Osteoblast (primary cell): ENCODE measurements around the gene USP54. TPM values are rescaled to one million over a fixed set of nuclear protein-coding genes. Genes with fewer than 3 reads are reported as not detected.

ENCODE experiments used
- DNase-seq: peaks from one replicate; pipeline ENCODE4 v3.0.0; 2011; ENCODE audit warnings: low spot score, mixed read lengths; ENCODE audit not compliant: insufficient read length; ENCODE audit errors: missing footprints
- H2AFZ ChIP-seq: 2 replicates; pipeline ENCODE4 v1.6.0; 2011; ENCODE audit warnings: mild to moderate bottlenecking, low read length
- H3K27ac ChIP-seq: 2 replicates; pipeline ENCODE4 v1.5.1; 2011; ENCODE audit warnings: mild to moderate bottlenecking, low read depth, low read length, moderate library complexity
- H3K27me3 ChIP-seq: 2 replicates; pipeline ENCODE4 v1.6.0; 2012; ENCODE audit warnings: mild to moderate bottlenecking, control low read depth, inconsistent platforms, low read length, moderate library complexity; ENCODE audit not compliant: insufficient read depth
- H3K36me3 ChIP-seq: 2 replicates; pipeline ENCODE4 v1.5.1; 2011; ENCODE audit warnings: mild to moderate bottlenecking, low read length, control low read depth, moderate library complexity; ENCODE audit not compliant: insufficient read depth
- H3K4me1 ChIP-seq: 2 replicates; pipeline ENCODE4 v1.5.1; 2011; ENCODE audit warnings: mild to moderate bottlenecking, low read length, control low read depth, moderate library complexity; ENCODE audit not compliant: insufficient read depth
- H3K4me2 ChIP-seq: 2 replicates; pipeline ENCODE4 v1.6.0; 2011; ENCODE audit warnings: mild to moderate bottlenecking, low read length; ENCODE audit not compliant: insufficient read depth
- H3K4me3 ChIP-seq: fragments of 200-600 bp; sonication (generic); 3 replicates; pipeline ENCODE4 v1.5.1; 2012; ENCODE audit warnings: mild to moderate bottlenecking, low read length, inconsistent platforms; ENCODE audit not compliant: insufficient read depth
- H3K79me2 ChIP-seq: 2 replicates; pipeline ENCODE4 v1.6.0; 2012; ENCODE audit warnings: mild to moderate bottlenecking, low read length, control low read depth, inconsistent platforms; ENCODE audit not compliant: insufficient read depth
- H3K9me3 ChIP-seq: 2 replicates; pipeline ENCODE4 v1.5.1; 2011; ENCODE audit warnings: low read depth, low read length, control low read depth
- H4K20me1 ChIP-seq: 2 replicates; pipeline ENCODE4 v1.6.0; 2012; ENCODE audit warnings: mild to moderate bottlenecking, low read length, control low read depth; ENCODE audit not compliant: insufficient read depth
- total RNA-seq: library from RNA; depleted of rRNA; stranded (reverse); fragments of >200 nt; gene quantifications from 2 replicates; pipeline ENCODE4 v1.2.3, GENCODE V29; 2012
- TF ChIP-seq, protein P1 (sequence below): IDR thresholded peaks from 2 replicates; pipeline ENCODE4 v1.5.1; 2011; ENCODE audit warnings: mild to moderate bottlenecking, low read depth, low read length, moderate library complexity; ENCODE audit errors: extremely low read depth

USP54 gene
- total RNA-seq, 1 donor = 25.0 TPM

DNA sequence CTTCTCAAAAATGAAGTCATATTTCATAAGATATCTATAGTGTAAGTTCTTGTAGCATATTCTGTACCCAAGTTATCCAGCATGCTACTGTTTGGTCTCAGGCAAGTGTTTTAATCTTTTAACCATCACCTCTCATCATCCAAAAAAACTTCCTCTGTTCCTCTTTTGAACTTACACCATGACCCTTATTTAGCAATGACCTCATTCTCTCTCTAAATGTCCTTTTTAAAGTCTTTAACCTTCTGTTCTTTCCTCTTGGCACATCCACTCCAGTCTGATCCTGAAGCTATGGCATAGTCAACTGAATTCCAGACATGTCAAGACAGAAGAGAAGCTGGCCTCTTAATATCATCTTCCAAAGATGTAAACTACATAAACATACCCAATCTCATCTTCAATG, 121.6 kb downstream of the USP54 start:
- TF ChIP-seq, protein P1, sequence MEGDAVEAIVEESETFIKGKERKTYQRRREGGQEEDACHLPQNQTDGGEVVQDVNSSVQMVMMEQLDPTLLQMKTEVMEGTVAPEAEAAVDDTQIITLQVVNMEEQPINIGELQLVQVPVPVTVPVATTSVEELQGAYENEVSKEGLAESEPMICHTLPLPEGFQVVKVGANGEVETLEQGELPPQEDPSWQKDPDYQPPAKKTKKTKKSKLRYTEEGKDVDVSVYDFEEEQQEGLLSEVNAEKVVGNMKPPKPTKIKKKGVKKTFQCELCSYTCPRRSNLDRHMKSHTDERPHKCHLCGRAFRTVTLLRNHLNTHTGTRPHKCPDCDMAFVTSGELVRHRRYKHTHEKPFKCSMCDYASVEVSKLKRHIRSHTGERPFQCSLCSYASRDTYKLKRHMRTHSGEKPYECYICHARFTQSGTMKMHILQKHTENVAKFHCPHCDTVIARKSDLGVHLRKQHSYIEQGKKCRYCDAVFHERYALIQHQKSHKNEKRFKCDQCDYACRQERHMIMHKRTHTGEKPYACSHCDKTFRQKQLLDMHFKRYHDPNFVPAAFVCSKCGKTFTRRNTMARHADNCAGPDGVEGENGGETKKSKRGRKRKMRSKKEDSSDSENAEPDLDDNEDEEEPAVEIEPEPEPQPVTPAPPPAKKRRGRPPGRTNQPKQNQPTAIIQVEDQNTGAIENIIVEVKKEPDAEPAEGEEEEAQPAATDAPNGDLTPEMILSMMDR = no peak
- no peak overlapping the region for H3K4me3 ChIP-seq
- no peak for DNase-seq
- H3K27me3 ChIP-seq = no peaks in the 10 kb centered on the region
- H3K4me2 ChIP-seq = no peak overlapping the region
- no peak overlapping the region for H3K27ac ChIP-seq
- no peak overlapping the region for H2AFZ ChIP-seq
- H4K20me1 ChIP-seq = no peaks in the 10 kb centered on the region
- H3K36me3 ChIP-seq = peaks cover 67% of the 10 kb centered on the region
- no peaks in the 10 kb centered on the region for H3K4me1 ChIP-seq
- H3K79me2 ChIP-seq = no peaks in the 10 kb centered on the region
- H3K9me3 ChIP-seq = no peaks in the 10 kb centered on the region

DNA sequence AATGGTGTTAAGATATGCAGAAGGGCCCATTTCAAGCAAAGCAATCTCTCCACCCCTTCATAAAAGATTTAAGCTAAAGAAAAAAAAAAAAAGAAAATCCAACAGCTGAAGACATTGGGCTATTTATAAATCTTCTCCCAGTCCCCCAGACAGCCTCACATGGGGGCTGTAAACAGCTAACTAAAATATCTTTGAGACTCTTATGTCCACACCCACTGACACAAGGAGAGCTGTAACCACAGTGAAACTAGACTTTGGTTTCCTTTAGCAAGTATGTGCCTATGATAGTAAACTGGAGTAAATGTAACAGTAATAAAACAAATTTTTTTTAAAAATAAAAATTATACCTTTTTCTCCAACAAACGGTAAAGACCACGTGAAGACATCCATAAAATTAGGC, 123.9 kb downstream of the USP54 start:
- Histone ChIP-seq H3K36me3 (peaks cover 69% of the 10 kb centered on the region), H2AFZ (no peak overlapping the region), H3K4me3 (no peak overlapping the region), H3K27ac (no peak overlapping the region), H3K9me3 (no peaks in the 10 kb centered on the region), H3K79me2 (no peaks in the 10 kb centered on the region), H3K27me3 (no peaks in the 10 kb centered on the region), H4K20me1 (no peaks in the 10 kb centered on the region), H3K4me2 (no peak overlapping the region), H3K4me1 (no peaks in the 10 kb centered on the region)
- TF ChIP-seq, protein P1 = no peak
- DNase-seq = no peak

DNA sequence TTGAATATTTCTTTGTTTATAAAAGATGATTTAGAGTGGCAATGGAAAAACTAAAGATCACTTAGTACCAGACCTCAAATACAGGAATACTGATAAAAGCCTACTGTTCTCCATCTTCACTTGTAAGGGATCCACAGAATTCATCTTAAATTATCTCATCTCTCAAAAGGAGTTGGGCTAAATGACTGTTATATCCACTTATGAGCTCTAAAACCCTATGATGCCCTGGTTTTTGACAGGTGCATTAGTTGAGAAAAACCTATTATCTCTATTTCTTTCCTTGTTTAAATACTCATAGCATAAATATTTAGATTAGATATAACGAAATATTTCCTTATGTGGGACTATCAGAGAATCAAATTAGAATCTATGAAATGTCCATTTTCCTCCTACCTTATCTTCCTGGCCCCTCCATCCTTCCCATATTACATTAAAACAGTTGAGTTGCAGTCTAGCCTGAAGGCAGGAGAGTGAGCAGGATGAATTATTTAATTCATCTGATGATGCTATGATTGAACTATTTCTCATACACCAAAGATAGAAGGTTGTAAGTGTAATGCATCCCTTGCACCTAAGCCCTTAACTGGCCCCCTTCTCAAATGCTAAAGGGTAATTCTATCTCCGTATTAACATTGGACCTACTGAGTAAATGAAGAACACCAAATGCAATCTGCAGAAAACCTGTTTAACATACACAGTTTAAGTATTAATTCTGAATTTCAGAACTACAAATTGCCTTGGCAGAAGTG, 125.0 kb downstream of the USP54 start:
- H3K79me2 ChIP-seq = no peaks in the 10 kb centered on the region
- H3K9me3 ChIP-seq = no peaks in the 10 kb centered on the region
- H4K20me1 ChIP-seq = no peaks in the 10 kb centered on the region
- H3K4me1 ChIP-seq = no peaks in the 10 kb centered on the region
- DNase-seq = no peak
- H3K4me2 ChIP-seq = no peak overlapping the region
- TF ChIP-seq, protein P1 = no peak
- H3K27me3 ChIP-seq = no peaks in the 10 kb centered on the region
- H3K36me3 ChIP-seq = peaks cover 73% of the 10 kb centered on the region
- H2AFZ ChIP-seq = no peak overlapping the region
- H3K4me3 ChIP-seq = no peak overlapping the region
- no peak overlapping the region for H3K27ac ChIP-seq

DNA sequence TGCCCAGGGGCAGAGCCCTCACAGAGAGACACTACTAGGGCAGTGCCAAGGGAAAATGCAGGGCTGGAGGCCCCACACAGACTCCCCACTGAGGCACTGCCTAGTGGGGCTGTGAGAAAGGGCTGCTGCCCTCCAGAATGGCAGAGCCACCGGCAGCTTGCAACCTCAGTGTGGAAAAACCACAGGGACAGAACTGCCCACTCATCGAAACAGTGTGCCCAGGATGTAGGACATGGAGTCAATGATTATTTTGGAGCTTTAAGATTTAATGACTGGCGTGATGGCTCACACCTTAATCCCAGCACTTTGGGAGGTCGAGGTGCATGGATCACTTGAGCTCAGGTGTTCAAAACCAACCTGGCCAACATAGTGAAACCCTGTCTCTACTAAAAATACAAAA, 130.2 kb downstream of the USP54 start:
- TF ChIP-seq, protein P1 = no peak
- Histone ChIP-seq H3K27me3 (no peaks in the 10 kb centered on the region), H3K79me2 (no peaks in the 10 kb centered on the region), H3K9me3 (no peaks in the 10 kb centered on the region), H3K4me2 (no peak overlapping the region), H4K20me1 (no peaks in the 10 kb centered on the region), H3K27ac (no peak overlapping the region), H2AFZ (no peak overlapping the region), H3K4me1 (no peaks in the 10 kb centered on the region), H3K4me3 (no peak overlapping the region), H3K36me3 (peaks cover 48% of the 10 kb centered on the region)
- DNase-seq = no peak
